Liver (tissue), 3 donors: ENCODE measurements around the gene PTPRB.

Experiments used
- EGR1 ChIP-seq, 2 donors: IDR thresholded peaks; 2 replicates each; pipeline ENCODE4 v1.6.1; 2016 to 2018; ENCODE audit warnings: antibody characterized with exemption in 2 of 2, low read depth in 2 of 2
- FOXA2 ChIP-seq: IDR thresholded peaks from 2 replicates; pipeline ENCODE4 v1.6.1; 2016; ENCODE audit warnings: antibody characterized with exemption
- NR2F2 ChIP-seq: IDR thresholded peaks from 2 replicates; pipeline ENCODE4 v1.6.1; 2016; ENCODE audit warnings: antibody characterized with exemption
- RAD21 ChIP-seq, 2 donors: IDR thresholded peaks; 2 replicates each; pipeline ENCODE4 v1.6.1; 2016; ENCODE audit warnings: antibody characterized with exemption in 2 of 2, mild to moderate bottlenecking in 2 of 2
- TAF1 ChIP-seq: conservative IDR thresholded peaks from 2 replicates; pipeline ENCODE4 v1.6.1; 2016; ENCODE audit warnings: antibody characterized with exemption, mild to moderate bottlenecking
- YY1 ChIP-seq: IDR thresholded peaks from 2 replicates; pipeline ENCODE4 v1.6.1; 2016; ENCODE audit warnings: antibody characterized with exemption, mild to moderate bottlenecking
- TF ChIP-seq, protein P1 (sequence below): fragments of 150-350 bp; IDR thresholded peaks from 2 replicates; pipeline ENCODE4 v1.5.1; 2017; ENCODE audit warnings: improper control_type of control experiment, low read depth, low read length; ENCODE audit not compliant: missing input control
- TF ChIP-seq, protein P2 (sequence below): IDR thresholded peaks from 2 replicates; pipeline ENCODE4 v1.6.1; 2016; ENCODE audit warnings: antibody characterized with exemption
- TF ChIP-seq, protein P3 (sequence below): IDR thresholded peaks from 2 replicates; pipeline ENCODE4 v1.6.1; 2016; ENCODE audit warnings: antibody characterized with exemption, mild to moderate bottlenecking
- TF ChIP-seq, protein P4 (sequence below): IDR thresholded peaks from 2 replicates; pipeline ENCODE4 v1.6.1; 2016; ENCODE audit warnings: antibody characterized with exemption
- TF ChIP-seq, protein P5 (sequence below): IDR thresholded peaks from 2 replicates; pipeline ENCODE4 v1.6.1; 2016; ENCODE audit warnings: antibody characterized with exemption
- donor health status: healthy.
- donor health status: healthy.

DNA sequence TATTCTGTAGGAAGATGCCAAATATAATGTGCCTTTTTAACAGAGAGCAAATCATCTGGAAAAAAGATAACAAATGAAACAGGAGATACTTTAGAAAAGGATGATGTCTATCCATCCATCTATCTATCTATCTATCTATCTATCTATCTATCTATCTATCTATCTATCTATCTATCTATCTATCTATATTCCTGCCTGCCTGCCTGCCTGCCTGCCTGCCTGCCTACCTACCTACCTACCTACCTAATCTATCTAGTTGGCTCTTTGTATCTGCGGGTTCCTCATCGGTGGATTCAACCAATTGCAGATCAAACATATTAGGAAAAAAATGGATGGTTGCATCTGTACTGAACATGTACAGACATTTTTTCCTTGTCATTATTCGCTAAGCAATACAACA, 11.0 kb downstream of the PTPRB start:
- TF ChIP-seq, protein P1, sequence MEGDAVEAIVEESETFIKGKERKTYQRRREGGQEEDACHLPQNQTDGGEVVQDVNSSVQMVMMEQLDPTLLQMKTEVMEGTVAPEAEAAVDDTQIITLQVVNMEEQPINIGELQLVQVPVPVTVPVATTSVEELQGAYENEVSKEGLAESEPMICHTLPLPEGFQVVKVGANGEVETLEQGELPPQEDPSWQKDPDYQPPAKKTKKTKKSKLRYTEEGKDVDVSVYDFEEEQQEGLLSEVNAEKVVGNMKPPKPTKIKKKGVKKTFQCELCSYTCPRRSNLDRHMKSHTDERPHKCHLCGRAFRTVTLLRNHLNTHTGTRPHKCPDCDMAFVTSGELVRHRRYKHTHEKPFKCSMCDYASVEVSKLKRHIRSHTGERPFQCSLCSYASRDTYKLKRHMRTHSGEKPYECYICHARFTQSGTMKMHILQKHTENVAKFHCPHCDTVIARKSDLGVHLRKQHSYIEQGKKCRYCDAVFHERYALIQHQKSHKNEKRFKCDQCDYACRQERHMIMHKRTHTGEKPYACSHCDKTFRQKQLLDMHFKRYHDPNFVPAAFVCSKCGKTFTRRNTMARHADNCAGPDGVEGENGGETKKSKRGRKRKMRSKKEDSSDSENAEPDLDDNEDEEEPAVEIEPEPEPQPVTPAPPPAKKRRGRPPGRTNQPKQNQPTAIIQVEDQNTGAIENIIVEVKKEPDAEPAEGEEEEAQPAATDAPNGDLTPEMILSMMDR = no peak
- no peak for TF ChIP-seq TAF1
- no peak for TF ChIP-seq FOXA2
- TF ChIP-seq, protein P2, sequence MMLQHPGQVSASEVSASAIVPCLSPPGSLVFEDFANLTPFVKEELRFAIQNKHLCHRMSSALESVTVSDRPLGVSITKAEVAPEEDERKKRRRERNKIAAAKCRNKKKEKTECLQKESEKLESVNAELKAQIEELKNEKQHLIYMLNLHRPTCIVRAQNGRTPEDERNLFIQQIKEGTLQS = no peak
- TF ChIP-seq YY1 = no peak
- TF ChIP-seq, protein P3, sequence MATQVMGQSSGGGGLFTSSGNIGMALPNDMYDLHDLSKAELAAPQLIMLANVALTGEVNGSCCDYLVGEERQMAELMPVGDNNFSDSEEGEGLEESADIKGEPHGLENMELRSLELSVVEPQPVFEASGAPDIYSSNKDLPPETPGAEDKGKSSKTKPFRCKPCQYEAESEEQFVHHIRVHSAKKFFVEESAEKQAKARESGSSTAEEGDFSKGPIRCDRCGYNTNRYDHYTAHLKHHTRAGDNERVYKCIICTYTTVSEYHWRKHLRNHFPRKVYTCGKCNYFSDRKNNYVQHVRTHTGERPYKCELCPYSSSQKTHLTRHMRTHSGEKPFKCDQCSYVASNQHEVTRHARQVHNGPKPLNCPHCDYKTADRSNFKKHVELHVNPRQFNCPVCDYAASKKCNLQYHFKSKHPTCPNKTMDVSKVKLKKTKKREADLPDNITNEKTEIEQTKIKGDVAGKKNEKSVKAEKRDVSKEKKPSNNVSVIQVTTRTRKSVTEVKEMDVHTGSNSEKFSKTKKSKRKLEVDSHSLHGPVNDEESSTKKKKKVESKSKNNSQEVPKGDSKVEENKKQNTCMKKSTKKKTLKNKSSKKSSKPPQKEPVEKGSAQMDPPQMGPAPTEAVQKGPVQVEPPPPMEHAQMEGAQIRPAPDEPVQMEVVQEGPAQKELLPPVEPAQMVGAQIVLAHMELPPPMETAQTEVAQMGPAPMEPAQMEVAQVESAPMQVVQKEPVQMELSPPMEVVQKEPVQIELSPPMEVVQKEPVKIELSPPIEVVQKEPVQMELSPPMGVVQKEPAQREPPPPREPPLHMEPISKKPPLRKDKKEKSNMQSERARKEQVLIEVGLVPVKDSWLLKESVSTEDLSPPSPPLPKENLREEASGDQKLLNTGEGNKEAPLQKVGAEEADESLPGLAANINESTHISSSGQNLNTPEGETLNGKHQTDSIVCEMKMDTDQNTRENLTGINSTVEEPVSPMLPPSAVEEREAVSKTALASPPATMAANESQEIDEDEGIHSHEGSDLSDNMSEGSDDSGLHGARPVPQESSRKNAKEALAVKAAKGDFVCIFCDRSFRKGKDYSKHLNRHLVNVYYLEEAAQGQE = no peak
- no peak for TF ChIP-seq EGR1 (IDR thresholded peaks at IDR 0.05; ENCODE audit: low read depth in 2 of 2)
- TF ChIP-seq, protein P4, sequence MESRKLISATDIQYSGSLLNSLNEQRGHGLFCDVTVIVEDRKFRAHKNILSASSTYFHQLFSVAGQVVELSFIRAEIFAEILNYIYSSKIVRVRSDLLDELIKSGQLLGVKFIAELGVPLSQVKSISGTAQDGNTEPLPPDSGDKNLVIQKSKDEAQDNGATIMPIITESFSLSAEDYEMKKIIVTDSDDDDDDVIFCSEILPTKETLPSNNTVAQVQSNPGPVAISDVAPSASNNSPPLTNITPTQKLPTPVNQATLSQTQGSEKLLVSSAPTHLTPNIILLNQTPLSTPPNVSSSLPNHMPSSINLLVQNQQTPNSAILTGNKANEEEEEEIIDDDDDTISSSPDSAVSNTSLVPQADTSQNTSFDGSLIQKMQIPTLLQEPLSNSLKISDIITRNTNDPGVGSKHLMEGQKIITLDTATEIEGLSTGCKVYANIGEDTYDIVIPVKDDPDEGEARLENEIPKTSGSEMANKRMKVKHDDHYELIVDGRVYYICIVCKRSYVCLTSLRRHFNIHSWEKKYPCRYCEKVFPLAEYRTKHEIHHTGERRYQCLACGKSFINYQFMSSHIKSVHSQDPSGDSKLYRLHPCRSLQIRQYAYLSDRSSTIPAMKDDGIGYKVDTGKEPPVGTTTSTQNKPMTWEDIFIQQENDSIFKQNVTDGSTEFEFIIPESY = no peak
- TF ChIP-seq NR2F2 = no peak
- TF ChIP-seq, protein P5, sequence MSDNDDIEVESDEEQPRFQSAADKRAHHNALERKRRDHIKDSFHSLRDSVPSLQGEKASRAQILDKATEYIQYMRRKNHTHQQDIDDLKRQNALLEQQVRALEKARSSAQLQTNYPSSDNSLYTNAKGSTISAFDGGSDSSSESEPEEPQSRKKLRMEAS = no peak
- TF ChIP-seq RAD21 (IDR thresholded peaks at IDR 0.05) = no peak
